A549 (cell line): Measurements from ENCODE around the gene GTF3C5.

Source experiments
- CEBPB ChIP-seq, 2 experiments: fragments of >200 bp in 1 of 2; sonication (Bioruptor Twin) in 1 of 2; formaldehyde crosslinking in 1 of 2; IDR thresholded peaks; 2 replicates each; pipeline ENCODE4 v1.6.1; 2012 to 2016
- CTCF ChIP-seq: fragments of >200 bp; sonication (Bioruptor Twin); formaldehyde crosslinking; IDR thresholded peaks from 3 replicates; pipeline ENCODE4 v1.5.1; 2016
- FOSL2 ChIP-seq, 2 experiments: fragments of 450-650 bp in 1 of 2; fragments of >200 bp in 1 of 2; sonication (Bioruptor Twin) in 1 of 2; formaldehyde crosslinking; IDR thresholded peaks; 2 replicates each; pipeline versions ENCODE4 v1.5.0 to v1.6.1; 2016 to 2020; ENCODE audit warnings: mild to moderate bottlenecking in 1 of 2, moderate library complexity in 1 of 2
- HDAC2 ChIP-seq: fragments of 200-600 bp; sonication (generic); IDR thresholded peaks from 2 replicates; pipeline ENCODE4 v1.6.1; 2016
- JUN ChIP-seq, 2 experiments: fragments of >200 bp; sonication (Bioruptor Twin); formaldehyde crosslinking; IDR thresholded peaks; 2 replicates in 1 of 2; 3 replicates in 1 of 2; pipeline ENCODE4 v1.6.1; 2016 to 2017
- JUNB ChIP-seq: fragments of >200 bp; sonication (Bioruptor Twin); formaldehyde crosslinking; IDR thresholded peaks from 2 replicates; pipeline ENCODE4 v1.6.1; 2016
- KDM1A ChIP-seq: fragments of 200-600 bp; sonication (generic); IDR thresholded peaks from 2 replicates; pipeline ENCODE4 v1.6.1; 2016; ENCODE audit warnings: low read depth, mild to moderate bottlenecking
- NFE2L2 ChIP-seq: fragments of 150-350 bp; conservative IDR thresholded peaks from 2 replicates; pipeline ENCODE4 v1.6.1; 2014; ENCODE audit warnings: low read length
- POLR2A ChIP-seq: IDR thresholded peaks from 2 replicates; pipeline ENCODE4 v1.6.1; 2012; ENCODE audit warnings: mild to moderate bottlenecking, low read length
- RAD21 ChIP-seq, 2 experiments: fragments of >200 bp in 1 of 2; sonication (Bioruptor Twin) in 1 of 2; formaldehyde crosslinking in 1 of 2; IDR thresholded peaks in 1 of 2; conservative IDR thresholded peaks in 1 of 2; 2 replicates in 1 of 2; 3 replicates in 1 of 2; pipeline ENCODE4 v1.6.1; 2012 to 2018; ENCODE audit warnings: inconsistent platforms in 1 of 2
- SMC3 ChIP-seq: fragments of >200 bp; sonication (Bioruptor Twin); formaldehyde crosslinking; IDR thresholded peaks from 3 replicates; pipeline ENCODE4 v1.6.1; 2018; ENCODE audit warnings: inconsistent platforms
- TP53 ChIP-seq: fragments of 250-450 bp; sonication (Bioruptor Pico); IDR thresholded peaks from 2 replicates; pipeline ENCODE4 v1.5.0; 2021; ENCODE audit warnings: mild to moderate bottlenecking, moderate library complexity
- ZFP36 ChIP-seq: fragments of 450-650 bp; IDR thresholded peaks from 2 replicates; pipeline ENCODE4 v1.6.1; 2014; ENCODE audit warnings: borderline replicate concordance; ENCODE audit not compliant: partially characterized antibody

- TF ChIP-seq CTCF: no peak
- no peak for TF ChIP-seq FOSL2 (IDR thresholded peaks at IDR 0.05)
- no peak for TF ChIP-seq FOSL2 (CRISPR knock-in tag; IDR thresholded peaks at IDR 0.05)
- no peak for TF ChIP-seq JUN (IDR thresholded peaks at IDR 0.05)
- TF ChIP-seq CEBPB (IDR thresholded peaks at IDR 0.05): no peak
- TF ChIP-seq KDM1A: no peak
- TF ChIP-seq NFE2L2: no peak
- TF ChIP-seq HDAC2: no peak
- no peak for TF ChIP-seq SMC3
- TF ChIP-seq TP53 (CRISPR knock-in tag): no peak
- no peak for TF ChIP-seq POLR2A
- TF ChIP-seq ZFP36: no peak
- no peak for TF ChIP-seq RAD21 (conservative IDR thresholded peaks at IDR 0.05 in 1 of 2, IDR thresholded peaks at IDR 0.05 in 1 of 2)
- no peak for TF ChIP-seq JUNB
These were observed 15.6 kb downstream of the GTF3C5 start for GRCh38 chr9:133046196-133046899.
